GM18909 (cell line): ENCODE results near the gene FBXO10.
"Not testable (repeated sequence)": the region's sequence is repeated elsewhere in the genome, so short reads cannot be mapped to it uniquely, and the experiment has no call there.

Source experiments
- ATAC-seq: cut with Tn5 transposase; IDR thresholded peaks from one replicate; pipeline ENCODE4 v1.9.1; 2021; ENCODE audit warnings: mild to moderate bottlenecking; ENCODE audit not compliant: unreplicated experiment, poor library complexity

The FBXO10 gene

DNA sequence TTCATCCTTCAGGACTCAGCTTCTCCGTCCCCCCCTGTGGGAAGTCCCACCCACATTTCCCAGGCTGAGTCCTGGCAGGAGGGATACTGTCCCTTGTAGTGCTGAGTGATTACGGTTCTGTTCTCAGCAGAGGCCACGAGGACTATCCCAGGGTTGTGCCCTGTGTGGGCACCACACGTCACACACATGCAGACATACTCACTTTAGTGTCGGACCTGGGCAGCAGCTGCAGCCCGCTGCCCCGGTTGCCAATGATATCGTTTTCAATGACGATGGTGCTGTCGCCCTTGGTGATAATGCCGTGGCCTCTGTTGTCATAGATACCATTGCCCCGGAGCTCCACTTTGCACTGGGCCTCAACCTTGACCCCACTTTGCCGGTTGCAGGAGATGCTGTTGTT is 58.3 kb downstream of the FBXO10 start:
- ATAC-seq: no peak

- ATAC-seq: no peak
Observed at GRCh38 chr9:37515620-37516258, 60.4 kb downstream of the FBXO10 start.

- ATAC-seq: no peak
Observed at GRCh38 chr9:37514999-37515398, 61.2 kb downstream of the FBXO10 start.

DNA sequence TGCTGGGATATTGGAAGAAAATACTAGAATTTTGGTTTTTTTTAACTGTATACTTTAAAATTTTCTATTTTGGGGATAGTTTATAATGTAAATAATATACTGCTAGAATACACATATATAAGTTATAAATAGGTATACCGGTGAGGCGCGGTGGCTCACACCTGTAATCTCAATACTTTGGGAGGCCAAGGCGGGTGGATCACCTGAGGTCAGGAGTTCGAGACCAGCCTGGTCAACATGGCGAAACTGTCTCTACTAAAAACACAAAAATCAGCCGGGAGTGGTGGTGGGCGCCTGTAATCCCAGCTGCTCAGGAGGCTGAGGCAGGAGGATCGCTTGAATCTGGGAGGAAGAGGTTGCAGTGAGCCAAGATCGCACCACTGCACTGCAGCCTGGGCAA is 61.8 kb downstream of the FBXO10 start:
- not testable (repeated sequence) for ATAC-seq

DNA sequence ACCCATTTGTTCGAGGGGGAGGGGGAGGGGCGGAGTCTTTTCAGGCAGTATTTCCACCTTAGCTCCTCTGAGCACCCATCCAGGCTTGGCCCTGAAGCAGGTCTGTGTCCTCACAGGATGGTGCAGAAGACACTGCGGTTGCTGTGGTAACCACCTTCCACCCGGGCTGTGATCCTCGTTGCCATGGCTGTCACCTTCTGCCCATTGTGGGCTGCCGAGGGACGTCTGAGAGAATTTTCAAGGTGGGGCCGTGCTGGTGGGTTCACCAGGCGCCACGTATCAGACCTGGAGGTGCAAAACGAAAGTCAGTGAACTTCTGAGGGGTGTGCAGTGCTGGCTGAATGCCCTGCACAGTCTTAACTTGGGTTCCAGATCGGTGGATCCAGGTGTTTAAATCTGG is 63.7 kb downstream of the FBXO10 start:
- ATAC-seq: no peak

DNA sequence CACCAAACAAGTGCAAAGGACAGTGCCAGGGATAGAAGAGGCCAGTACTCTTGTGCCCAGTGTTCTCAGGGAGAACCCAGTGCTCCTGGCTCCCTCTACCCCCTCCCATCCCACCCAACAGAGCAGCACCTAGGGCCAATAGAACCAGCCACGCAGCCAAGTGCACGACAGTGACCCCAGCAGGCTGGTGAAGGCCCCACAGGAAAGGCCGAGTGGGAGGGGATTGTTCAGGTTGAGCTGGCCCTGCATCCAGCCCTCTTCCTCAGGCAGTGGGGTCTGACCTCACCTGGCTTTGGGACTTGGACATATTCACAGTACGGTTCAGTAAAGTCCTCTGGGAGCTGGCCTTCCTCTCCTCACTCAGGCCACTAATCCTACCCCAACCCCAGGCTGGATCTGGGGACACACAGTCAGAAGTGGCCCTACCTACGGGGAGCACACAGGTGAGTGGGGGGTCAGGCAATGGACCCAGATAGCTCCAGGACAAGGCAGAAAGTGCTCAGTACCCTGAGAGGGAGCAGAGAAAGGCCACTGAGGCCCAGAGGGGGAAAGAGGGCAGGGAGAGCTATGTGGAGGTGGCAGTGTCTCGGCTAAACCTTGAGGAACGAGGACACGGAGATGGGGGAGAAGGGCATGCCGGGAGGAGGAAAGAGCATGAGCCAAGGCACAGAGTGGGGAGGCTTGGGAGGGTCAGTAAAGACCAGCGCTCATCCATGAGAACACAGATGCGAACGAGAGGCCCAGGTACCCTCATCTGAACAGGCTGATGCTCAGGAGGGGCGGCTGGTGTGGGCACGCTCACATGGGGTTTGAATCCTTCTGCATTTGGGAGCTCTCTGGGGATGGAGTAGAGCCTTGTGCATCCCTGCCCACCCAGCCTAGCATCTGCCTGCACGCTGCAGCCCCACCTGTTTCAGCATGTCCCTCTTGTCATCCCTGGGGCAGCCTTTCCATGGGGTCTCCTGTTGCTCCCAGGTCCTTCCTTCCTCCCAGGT is 64.9 kb downstream of the FBXO10 start:
- ATAC-seq: no peak

GRCh38 chr9:37510053-37510452 is 66.1 kb downstream of the FBXO10 start:
- ATAC-seq: not testable (repeated sequence)

DNA sequence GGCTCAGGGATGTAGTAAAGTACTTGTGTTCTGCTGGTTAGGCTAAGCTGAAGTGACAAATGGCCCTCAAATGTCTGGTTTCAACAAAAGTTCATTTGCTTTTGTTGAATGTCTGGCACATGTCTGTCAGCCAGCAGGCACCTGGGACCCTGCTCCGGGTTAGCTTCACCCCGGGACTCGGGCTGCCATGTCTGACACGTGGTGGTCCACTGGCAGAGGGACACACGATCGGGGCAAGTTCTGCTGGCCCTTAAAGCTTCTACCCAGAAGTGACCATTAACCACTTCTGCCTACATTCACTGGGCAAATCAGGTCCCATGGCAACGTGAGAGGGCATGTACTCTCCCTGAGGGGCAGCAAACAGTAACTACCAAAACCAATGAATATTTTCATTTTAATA is 66.6 kb downstream of the FBXO10 start:
- ATAC-seq: no peak

GRCh38 chr9:37508834-37509206 is 67.4 kb downstream of the FBXO10 start:
- no peak for ATAC-seq

- ATAC-seq: no peak
Observed at GRCh38 chr9:37508135-37508833, 67.9 kb downstream of the FBXO10 start.

GRCh38 chr9:37507566-37508134 is 68.5 kb downstream of the FBXO10 start:
- ATAC-seq: no peak

DNA sequence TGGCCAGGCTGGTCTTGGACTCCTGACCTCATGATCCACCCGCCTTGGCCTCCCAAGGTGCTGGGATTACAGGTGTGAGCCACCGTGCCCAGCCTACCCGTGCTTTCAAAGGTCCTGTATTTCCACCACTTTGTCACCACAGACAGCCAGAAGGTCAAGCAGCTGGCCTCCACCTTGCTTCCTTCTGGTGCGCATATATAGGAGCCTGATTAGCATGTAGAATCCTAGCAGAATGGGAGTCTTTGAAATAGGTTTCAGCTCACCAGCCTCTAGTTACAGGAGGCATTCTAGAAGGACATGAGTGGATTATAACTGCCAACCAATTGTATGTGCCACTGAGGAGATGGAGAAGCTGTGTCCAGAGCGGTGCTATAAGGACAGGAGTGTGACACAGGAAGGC is 71.6 kb downstream of the FBXO10 start:
- no peak for ATAC-seq

- no peak for ATAC-seq
Observed at GRCh38 chr9:37503736-37504135, 72.4 kb downstream of the FBXO10 start.

- no peak for ATAC-seq
Observed at GRCh38 chr9:37501957-37502596, 74.1 kb downstream of the FBXO10 start.

- ATAC-seq: no peak
Observed at GRCh38 chr9:37499297-37499696, 76.9 kb downstream of the FBXO10 start.

GRCh38 chr9:37498457-37498856 is 77.7 kb downstream of the FBXO10 start:
- no peak for ATAC-seq

DNA sequence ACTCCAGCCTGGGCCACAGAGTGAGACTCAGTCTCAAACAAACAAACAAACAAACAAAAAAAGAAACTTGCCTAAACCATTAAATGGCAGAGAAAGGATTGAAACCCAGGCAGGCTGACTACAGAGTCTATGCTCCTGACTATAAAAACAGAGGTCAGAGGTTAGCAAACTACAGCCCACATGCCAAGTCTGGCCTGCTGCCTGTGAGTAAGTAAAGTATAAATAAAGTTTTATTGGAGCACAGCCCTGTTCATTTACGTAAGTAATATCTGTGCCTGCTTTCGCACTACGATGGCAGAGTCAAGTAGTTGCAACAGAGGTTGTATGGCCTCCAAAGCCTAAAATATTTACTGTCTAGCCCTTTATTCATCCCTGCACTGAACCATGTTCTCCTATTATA is 78.9 kb downstream of the FBXO10 start:
- no peak for ATAC-seq

- no peak for ATAC-seq
Observed at GRCh38 chr9:37496020-37496419, 80.2 kb downstream of the FBXO10 start.

DNA sequence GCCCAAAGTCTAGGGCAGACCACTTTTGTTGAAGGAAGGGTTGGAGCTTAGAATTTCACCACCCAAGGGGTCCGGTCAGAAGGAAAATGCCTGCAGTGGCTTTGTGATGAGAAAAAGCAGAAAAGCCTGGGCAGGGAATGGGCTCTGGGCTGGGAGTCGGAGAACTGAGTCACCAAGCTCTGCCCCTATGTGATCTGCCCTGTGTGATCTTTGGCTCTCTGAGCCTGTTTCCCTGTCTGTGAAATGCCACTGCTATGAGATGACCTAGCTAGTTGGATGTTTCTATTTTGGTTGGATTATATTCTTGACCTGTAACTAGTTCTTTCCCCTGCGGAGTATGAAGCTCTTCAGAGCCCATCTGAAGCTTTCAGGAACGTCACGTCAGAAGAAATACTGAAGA is 80.6 kb downstream of the FBXO10 start:
- no peak for ATAC-seq

DNA sequence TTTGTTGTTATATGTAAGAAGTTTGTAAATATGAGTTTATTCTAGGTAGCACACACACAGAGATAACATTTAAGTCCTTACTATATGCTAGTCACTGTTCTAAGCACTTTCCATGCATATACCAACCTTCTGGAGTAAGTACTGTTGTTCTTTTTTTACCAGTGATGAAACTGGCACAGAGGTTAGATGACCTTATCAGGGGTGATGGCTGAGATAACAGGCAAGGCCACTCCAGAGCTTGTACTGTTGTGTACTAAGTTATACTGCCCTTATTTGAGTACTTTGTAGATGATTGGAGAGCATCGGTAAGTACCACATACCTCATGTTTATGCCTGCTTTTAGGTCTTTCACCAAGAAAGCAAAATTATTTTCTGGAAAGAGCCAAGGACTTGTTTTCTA is 84.2 kb downstream of the FBXO10 start:
- ATAC-seq: no peak
